BLaER1 treated with 17β-estradiol and CSF1 and Interleukin-3, amounts not matched to agents 10 nM and 100 nM (cell line): ENCODE results near the gene ANGPTL8.
A peak's percentile ranks its signal among the peaks of the same experiment; 100 is the strongest.

ENCODE experiments used
- H3K27ac ChIP-seq, 11 experiments: shearing (Covaris generic); formaldehyde crosslinking; 2 replicates each; pipeline ENCODE4 v1.8.1; 2022
- H3K27me3 ChIP-seq, 11 experiments: shearing (Covaris generic); formaldehyde crosslinking; 2 replicates each; pipeline ENCODE4 v1.8.1; 2022
- H3K36me3 ChIP-seq, 11 experiments: shearing (Covaris generic); formaldehyde crosslinking; 2 replicates each; pipeline ENCODE4 v1.8.1; 2022
- H3K4me1 ChIP-seq, 10 experiments: shearing (Covaris generic); formaldehyde crosslinking; 2 replicates each; pipeline ENCODE4 v1.8.1; 2022
- H3K4me2 ChIP-seq, 11 experiments: shearing (Covaris generic); formaldehyde crosslinking; 2 replicates each; pipeline ENCODE4 v1.8.1; 2022
- H3K4me3 ChIP-seq, 10 experiments: shearing (Covaris generic); formaldehyde crosslinking; 2 replicates each; pipeline ENCODE4 v1.8.1; 2022
- H3K9ac ChIP-seq, 11 experiments: shearing (Covaris generic); formaldehyde crosslinking; 2 replicates each; pipeline ENCODE4 v1.8.1; 2022
- H3K9me3 ChIP-seq, 11 experiments: shearing (Covaris generic); formaldehyde crosslinking; replicated peaks in 1 of 11; 2 replicates each; pipeline ENCODE4 v1.8.1; 2022
- H4K20me1 ChIP-seq, 11 experiments: shearing (Covaris generic); formaldehyde crosslinking; 2 replicates each; pipeline ENCODE4 v1.8.1; 2022
- Cebpa-rat ChIP-seq, 11 experiments: shearing (Covaris generic); IDR thresholded peaks; 2 replicates each; pipeline ENCODE4 v1.8.1; 2022

Gene ANGPTL8

GRCh38 chr19:11264452-11265176 is 25.2 kb downstream of the ANGPTL8 start:
- Histone ChIP-seq H3K36me3 (no peaks in the 10 kb centered on the region), H3K4me2 (no peak overlapping the region; a peak in 1 of 22 replicates), H3K4me1 (peaks cover 6 to 24% (median 10%) of the 10 kb centered on the region in 10 experiments; a peak in 15 of 20 replicates), H3K4me3 (no peak overlapping the region), H4K20me1 (peaks cover 0 to 59% (median 0%) of the 10 kb centered on the region in 11 experiments; a peak in 12 of 22 replicates), H3K9ac (no peak overlapping the region), H3K9me3 (no peaks in the 10 kb centered on the region), H3K27me3 (peaks cover 90 to 100% (median 98%) of the 10 kb centered on the region in 11 experiments), H3K27ac (no peak overlapping the region)
- no peak for TF ChIP-seq Cebpa-rat (IDR thresholded peaks at IDR 0.05)

GRCh38 chr19:11265177-11265784 is 25.9 kb downstream of the ANGPTL8 start:
- no peak overlapping the region for H3K27ac ChIP-seq
- H3K4me3 ChIP-seq: no peak overlapping the region
- no peaks in the 10 kb centered on the region for H3K36me3 ChIP-seq
- peaks cover 0 to 55% (median 0%) of the 10 kb centered on the region in 11 experiments; a peak in 12 of 22 replicates for H4K20me1 ChIP-seq
- H3K4me2 ChIP-seq: peak overlapping the region in 2 of 11 experiments; percentile 11 to 25; a peak in 1 of 22 replicates
- TF ChIP-seq Cebpa-rat (IDR thresholded peaks at IDR 0.05): no peak
- no peak overlapping the region for H3K9ac ChIP-seq
- H3K27me3 ChIP-seq: peaks cover 86 to 100% (median 96%) of the 10 kb centered on the region in 11 experiments
- H3K4me1 ChIP-seq: peaks cover 6 to 24% (median 10%) of the 10 kb centered on the region in 10 experiments; a peak in 15 of 20 replicates
- H3K9me3 ChIP-seq: no peaks in the 10 kb centered on the region

GRCh38 chr19:11265785-11266236 is 26.4 kb downstream of the ANGPTL8 start:
- peak overlapping the region in 2 of 11 experiments; percentile 11 to 25; a peak in 1 of 22 replicates for H3K4me2 ChIP-seq
- H3K9ac ChIP-seq: no peak overlapping the region
- no peaks in the 10 kb centered on the region for H3K9me3 ChIP-seq
- H3K4me3 ChIP-seq: no peak overlapping the region
- H3K27ac ChIP-seq: no peak overlapping the region
- no peaks in the 10 kb centered on the region for H3K36me3 ChIP-seq
- peaks cover 0 to 52% (median 0%) of the 10 kb centered on the region in 11 experiments; a peak in 12 of 22 replicates for H4K20me1 ChIP-seq
- H3K4me1 ChIP-seq: peaks cover 6 to 24% (median 10%) of the 10 kb centered on the region in 10 experiments; a peak in 15 of 20 replicates
- H3K27me3 ChIP-seq: peaks cover 81 to 100% (median 96%) of the 10 kb centered on the region in 11 experiments
- TF ChIP-seq Cebpa-rat (IDR thresholded peaks at IDR 0.05): no peak

GRCh38 chr19:11267316-11268085 is 28.1 kb downstream of the ANGPTL8 start:
- Histone ChIP-seq H3K9me3 (no peaks in the 10 kb centered on the region), H3K27ac (no peak overlapping the region), H4K20me1 (peaks cover 0 to 45% (median 0%) of the 10 kb centered on the region in 11 experiments; a peak in 12 of 22 replicates), H3K4me2 (no peak overlapping the region), H3K4me1 (peaks cover 6 to 24% (median 9%) of the 10 kb centered on the region in 10 experiments; a peak in 15 of 20 replicates), H3K4me3 (no peak overlapping the region), H3K9ac (no peak overlapping the region), H3K36me3 (no peaks in the 10 kb centered on the region), H3K27me3 (peaks cover 64 to 99% (median 88%) of the 10 kb centered on the region in 11 experiments)
- peak in 3 of 11 experiments; percentile 9 to 34 (median 31); a peak in 1 of 22 replicates for TF ChIP-seq Cebpa-rat (IDR thresholded peaks at IDR 0.05)

- no peak overlapping the region; a peak in 1 of 22 replicates for H3K9ac ChIP-seq
- peaks cover 0 to 1% (median under 1%) of the 10 kb centered on the region in 11 experiments; a peak in 2 of 22 replicates for H3K9me3 ChIP-seq
- no peak overlapping the region for H3K27ac ChIP-seq
- peaks cover 52 to 97% (median 83%) of the 10 kb centered on the region in 11 experiments for H3K27me3 ChIP-seq
- H3K4me2 ChIP-seq: peak overlapping the region; percentile 2 to 38 (median 23); a peak in 14 of 22 replicates
- no peaks in the 10 kb centered on the region for H3K36me3 ChIP-seq
- no peak overlapping the region for H3K4me3 ChIP-seq
- H4K20me1 ChIP-seq: peaks cover 0 to 42% (median 0%) of the 10 kb centered on the region in 11 experiments; a peak in 12 of 22 replicates
- H3K4me1 ChIP-seq: peaks cover 6 to 24% (median 9%) of the 10 kb centered on the region in 10 experiments; a peak in 14 of 20 replicates
- TF ChIP-seq Cebpa-rat (IDR thresholded peaks at IDR 0.05): no peak
These were observed 29.4 kb downstream of the ANGPTL8 start for GRCh38 chr19:11268783-11269267.

GRCh38 chr19:11269408-11269807 is 30.0 kb downstream of the ANGPTL8 start:
- peaks cover 0 to 7% (median 6%) of the 10 kb centered on the region in 11 experiments; a peak in 4 of 22 replicates for H3K9me3 ChIP-seq
- no peak overlapping the region for H3K9ac ChIP-seq
- peaks cover 57 to 98% (median 85%) of the 10 kb centered on the region in 11 experiments for H3K27me3 ChIP-seq
- H3K4me3 ChIP-seq: no peak overlapping the region
- no peaks in the 10 kb centered on the region for H3K36me3 ChIP-seq
- peaks cover 6 to 21% (median 9%) of the 10 kb centered on the region in 10 experiments; a peak in 14 of 20 replicates for H3K4me1 ChIP-seq
- H4K20me1 ChIP-seq: peaks cover 0 to 46% (median 0%) of the 10 kb centered on the region in 11 experiments; a peak in 12 of 22 replicates
- no peak overlapping the region for H3K27ac ChIP-seq
- no peak for TF ChIP-seq Cebpa-rat (IDR thresholded peaks at IDR 0.05)
- H3K4me2 ChIP-seq: peak overlapping the region; percentile 2 to 38 (median 23); a peak in 14 of 22 replicates

GRCh38 chr19:11273296-11273695 is 33.9 kb downstream of the ANGPTL8 start:
- Histone ChIP-seq H3K27ac (no peak overlapping the region), H3K9ac (no peak overlapping the region), H3K27me3 (peaks cover 57 to 97% (median 83%) of the 10 kb centered on the region in 11 experiments), H3K4me1 (peaks cover 6 to 11% (median 9%) of the 10 kb centered on the region in 10 experiments; a peak in 15 of 20 replicates), H3K9me3 (peaks cover 10 to 24% (median 19%) of the 10 kb centered on the region in 11 experiments; a peak in 20 of 22 replicates), H4K20me1 (peaks cover 0 to 23% (median 2%) of the 10 kb centered on the region in 11 experiments; a peak in 8 of 22 replicates), H3K36me3 (no peaks in the 10 kb centered on the region), H3K4me2 (no peak overlapping the region), H3K4me3 (no peak overlapping the region)
- no peak for TF ChIP-seq Cebpa-rat (IDR thresholded peaks at IDR 0.05)

GRCh38 chr19:11273989-11274388 is 34.6 kb downstream of the ANGPTL8 start:
- no peak overlapping the region for H3K27ac ChIP-seq
- no peak overlapping the region for H3K4me3 ChIP-seq
- no peak overlapping the region for H3K9ac ChIP-seq
- peaks cover 7 to 14% (median 11%) of the 10 kb centered on the region in 10 experiments for H3K4me1 ChIP-seq
- H3K9me3 ChIP-seq: peaks cover 10 to 24% (median 19%) of the 10 kb centered on the region in 11 experiments; a peak in 20 of 22 replicates
- H4K20me1 ChIP-seq: peaks cover 0 to 23% (median 7%) of the 10 kb centered on the region in 11 experiments; a peak in 20 of 22 replicates
- peaks cover 57 to 97% (median 83%) of the 10 kb centered on the region in 11 experiments for H3K27me3 ChIP-seq
- no peaks in the 10 kb centered on the region for H3K36me3 ChIP-seq
- TF ChIP-seq Cebpa-rat (IDR thresholded peaks at IDR 0.05): no peak
- no peak overlapping the region for H3K4me2 ChIP-seq
